Stimulated activated CD8-positive, alpha-beta memory T cell treated with anti-CD3 and anti-CD28 coated beads, Interleukin-12 subunit alpha, Interleukin-12 subunit beta, amount 100 ng/mL, for 24 hours (primary cell): ENCODE data around the gene UVRAG.
"Not testable (repeated sequence)": the region's sequence is repeated elsewhere in the genome, so short reads cannot be mapped to it uniquely, and the experiment has no call there.

Experiments used
- DNase-seq: peaks from one replicate; pipeline ENCODE4 v3.0.0-alpha.2; 2020; ENCODE audit errors: extremely low read depth

UVRAG gene

GRCh38 chr11:75845324-75845723 is 30.3 kb downstream of the UVRAG start:
- DNase-seq = no peak

DNA sequence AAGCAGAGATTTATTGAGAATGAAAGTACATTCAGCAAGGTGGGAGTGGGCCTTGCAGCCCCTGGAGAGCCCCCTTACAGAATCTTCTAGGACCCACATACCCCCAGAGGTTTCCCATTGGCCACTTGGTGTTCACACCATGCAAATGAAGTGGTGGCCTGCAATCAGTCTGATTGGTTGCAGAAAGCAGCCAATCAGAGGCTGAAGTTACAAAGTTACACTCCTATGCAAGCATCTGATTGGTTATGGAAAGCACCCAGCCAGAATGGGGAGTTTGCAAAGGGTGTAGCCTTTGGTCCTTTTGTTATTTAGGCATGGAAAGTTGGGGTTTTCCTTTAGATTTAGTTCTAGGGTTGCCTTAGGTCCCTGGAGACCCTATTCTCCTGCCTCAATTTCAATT is 34.9 kb downstream of the UVRAG start:
- no peak for DNase-seq

GRCh38 chr11:75850787-75851186 is 35.8 kb downstream of the UVRAG start:
- DNase-seq = no peak

DNA sequence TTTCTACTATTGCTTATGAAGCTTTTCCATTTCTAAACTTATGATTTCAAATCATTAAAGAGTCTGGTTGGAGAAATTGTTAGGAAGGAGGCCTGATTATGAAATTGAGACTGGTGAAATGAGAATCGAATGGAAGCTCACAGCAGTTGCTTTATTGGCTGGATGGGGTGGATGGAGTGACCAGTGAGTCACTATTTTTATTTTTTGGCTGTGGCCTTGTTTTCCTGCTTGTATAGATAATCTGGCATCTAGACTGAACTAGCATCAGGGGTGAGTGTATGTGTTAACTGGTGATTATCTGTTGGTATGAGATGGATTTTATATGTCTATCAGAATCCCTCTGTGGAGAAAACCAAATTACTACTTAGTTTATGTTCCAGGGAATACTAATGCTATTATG is 36.2 kb downstream of the UVRAG start:
- no peak for DNase-seq

DNA sequence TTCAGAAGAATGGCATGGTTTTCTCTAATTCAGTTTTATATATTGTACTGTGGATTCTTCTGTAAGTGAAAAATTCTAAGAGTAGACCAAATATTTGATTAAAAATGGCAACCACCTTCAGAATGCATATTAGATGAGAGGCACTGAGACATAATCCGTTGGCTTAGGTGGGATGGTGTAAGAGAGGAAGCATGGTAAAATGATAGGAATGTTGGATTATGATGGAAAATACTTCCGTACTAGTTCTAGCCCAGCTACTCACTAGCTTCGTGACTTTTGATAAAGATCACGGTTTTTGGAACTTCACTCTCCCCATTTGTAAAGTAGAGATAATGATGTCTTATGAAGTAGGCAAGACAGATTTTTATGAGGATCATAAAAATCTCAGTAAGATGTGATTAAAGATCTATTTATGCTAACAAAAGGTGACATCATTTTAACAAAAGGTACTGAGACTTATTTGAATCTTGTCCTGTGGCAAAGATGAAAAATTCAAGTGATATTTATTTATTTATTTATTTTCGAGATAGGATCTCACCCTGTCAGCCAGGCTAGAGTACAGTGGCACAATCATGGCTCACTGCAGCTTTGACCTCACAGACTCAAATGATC is 37.5 kb downstream of the UVRAG start:
- DNase-seq = no peak

GRCh38 chr11:75853563-75853962 is 38.6 kb downstream of the UVRAG start:
- not testable (repeated sequence) for DNase-seq

DNA sequence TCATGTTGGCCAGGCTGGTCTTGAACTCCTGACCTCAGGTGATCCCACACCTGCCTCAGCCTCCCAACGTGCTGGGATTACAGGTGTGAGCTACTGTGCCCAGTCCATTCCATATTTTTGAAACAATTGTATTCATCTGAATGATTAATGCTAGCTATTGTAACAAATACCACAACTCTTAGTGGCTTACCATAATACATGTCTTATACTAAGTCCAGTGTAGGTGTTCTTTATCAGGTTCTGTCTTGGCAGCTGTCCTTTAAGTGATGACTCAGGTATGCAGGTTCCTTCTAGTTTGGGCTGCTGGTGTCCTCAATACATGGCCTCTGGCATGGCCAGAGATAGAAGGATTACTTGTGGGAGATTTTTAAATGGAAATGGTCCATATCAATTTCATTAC is 39.0 kb downstream of the UVRAG start:
- DNase-seq = no peak

GRCh38 chr11:75855206-75855605 is 40.2 kb downstream of the UVRAG start:
- no peak for DNase-seq

- no peak for DNase-seq
Measured at GRCh38 chr11:75856912-75857311, 41.9 kb downstream of the UVRAG start.

DNA sequence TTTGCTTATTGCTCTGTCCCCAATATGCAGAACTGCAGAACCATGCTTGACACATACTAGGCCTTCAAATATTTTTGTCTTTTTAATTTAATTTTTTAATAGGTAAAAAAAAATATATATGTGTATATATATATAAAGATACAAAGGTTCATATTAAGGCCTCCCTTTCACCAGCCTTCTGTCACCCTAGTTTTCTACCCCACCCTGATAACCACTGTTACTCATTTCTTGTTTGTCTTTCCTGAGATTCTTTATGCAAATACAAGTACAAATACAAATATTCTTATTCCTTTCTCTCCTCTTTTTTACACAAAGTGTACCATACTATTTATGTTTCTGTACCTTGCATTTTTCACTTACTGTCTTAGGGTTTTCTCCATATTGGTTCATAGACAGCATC is 43.0 kb downstream of the UVRAG start:
- no peak for DNase-seq

- DNase-seq = no peak
Measured at GRCh38 chr11:75858613-75859012, 43.6 kb downstream of the UVRAG start.

GRCh38 chr11:75859614-75860013 is 44.6 kb downstream of the UVRAG start:
- DNase-seq = no peak

DNA sequence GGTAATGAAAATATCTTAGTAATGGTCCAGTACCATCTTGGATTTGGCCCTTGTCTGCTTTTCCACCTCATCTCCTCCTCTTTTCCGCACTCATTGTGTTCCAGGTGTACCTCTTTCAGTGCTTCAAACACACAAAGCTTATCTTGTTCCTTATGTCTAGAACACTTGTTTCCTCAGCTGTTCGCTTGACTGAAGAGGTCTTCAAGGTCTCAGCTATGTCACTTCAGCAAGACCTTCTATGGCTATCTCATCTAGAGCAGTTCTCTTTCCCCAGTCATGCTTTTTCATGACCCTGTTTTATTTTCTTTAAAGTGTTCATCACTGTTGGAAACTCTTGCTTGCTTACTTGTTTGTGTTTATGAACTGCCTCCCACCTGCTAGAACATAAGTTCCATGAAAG is 47.4 kb downstream of the UVRAG start:
- no peak for DNase-seq

DNA sequence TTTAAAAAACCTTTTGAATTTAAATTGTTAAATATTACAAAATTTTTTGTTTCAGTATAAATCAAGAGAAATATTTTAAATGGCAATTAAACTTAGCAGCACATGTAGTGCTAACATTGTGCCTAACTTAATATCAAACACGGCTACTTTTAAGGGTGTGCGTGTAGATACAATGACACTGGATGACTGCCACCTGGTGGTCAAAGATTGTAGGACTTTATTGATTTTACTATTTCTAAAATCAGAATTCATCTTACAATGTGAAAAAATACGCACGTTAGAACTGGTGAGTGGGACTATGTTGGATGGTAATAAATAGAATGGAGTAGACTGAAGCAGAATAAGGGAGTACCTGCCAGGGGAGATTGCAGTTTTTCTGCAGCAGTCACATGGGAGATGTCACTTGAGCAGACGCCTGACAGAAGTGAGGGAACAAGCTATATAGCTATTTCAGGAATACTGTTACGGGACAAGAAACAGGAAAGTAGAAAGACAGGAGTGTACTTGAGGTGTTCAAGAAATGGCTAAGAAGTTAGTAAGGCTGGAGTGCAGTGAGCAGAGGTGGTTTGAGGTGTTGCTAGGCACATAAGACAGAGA is 52.9 kb downstream of the UVRAG start:
- no peak for DNase-seq

GRCh38 chr11:75868990-75869389 is 54.0 kb downstream of the UVRAG start:
- no peak for DNase-seq

DNA sequence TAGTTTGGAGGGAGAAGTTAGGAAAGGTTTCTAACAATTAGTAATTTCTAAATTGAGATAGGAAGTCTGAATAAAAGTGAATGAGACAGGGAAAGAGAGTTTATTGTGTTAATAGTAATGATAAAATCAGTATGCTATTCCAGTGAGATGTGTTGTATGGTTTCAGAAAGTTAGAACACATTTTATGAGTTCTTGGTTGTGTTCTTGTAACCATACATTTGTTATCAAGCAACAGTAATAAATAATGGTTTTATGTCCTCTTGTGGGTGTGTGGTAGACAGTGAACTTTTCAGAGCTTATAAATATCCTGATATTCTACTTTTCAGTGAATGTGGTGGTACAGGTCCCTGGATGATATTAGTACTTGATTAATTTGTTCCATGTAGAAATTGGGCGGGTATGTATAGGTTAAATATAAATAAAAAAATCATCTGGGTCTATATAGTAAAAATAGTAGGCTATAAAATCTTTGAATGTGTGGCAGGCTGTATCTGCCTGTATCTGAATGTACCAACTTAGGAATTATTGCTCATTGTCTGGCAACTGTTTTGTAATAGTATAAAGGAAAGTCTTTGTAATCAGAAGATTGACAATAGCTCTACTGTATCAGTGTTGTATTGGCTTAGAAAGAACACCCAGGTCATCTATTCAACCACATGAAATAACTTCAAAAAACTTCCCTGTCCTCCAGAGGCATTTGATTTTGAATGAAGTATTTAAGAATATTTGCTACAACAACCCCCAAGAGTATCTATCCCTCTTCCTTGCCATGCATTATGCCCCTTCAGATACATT is 54.8 kb downstream of the UVRAG start:
- DNase-seq = no peak

GRCh38 chr11:75872887-75873416 is 57.9 kb downstream of the UVRAG start:
- no peak for DNase-seq

DNA sequence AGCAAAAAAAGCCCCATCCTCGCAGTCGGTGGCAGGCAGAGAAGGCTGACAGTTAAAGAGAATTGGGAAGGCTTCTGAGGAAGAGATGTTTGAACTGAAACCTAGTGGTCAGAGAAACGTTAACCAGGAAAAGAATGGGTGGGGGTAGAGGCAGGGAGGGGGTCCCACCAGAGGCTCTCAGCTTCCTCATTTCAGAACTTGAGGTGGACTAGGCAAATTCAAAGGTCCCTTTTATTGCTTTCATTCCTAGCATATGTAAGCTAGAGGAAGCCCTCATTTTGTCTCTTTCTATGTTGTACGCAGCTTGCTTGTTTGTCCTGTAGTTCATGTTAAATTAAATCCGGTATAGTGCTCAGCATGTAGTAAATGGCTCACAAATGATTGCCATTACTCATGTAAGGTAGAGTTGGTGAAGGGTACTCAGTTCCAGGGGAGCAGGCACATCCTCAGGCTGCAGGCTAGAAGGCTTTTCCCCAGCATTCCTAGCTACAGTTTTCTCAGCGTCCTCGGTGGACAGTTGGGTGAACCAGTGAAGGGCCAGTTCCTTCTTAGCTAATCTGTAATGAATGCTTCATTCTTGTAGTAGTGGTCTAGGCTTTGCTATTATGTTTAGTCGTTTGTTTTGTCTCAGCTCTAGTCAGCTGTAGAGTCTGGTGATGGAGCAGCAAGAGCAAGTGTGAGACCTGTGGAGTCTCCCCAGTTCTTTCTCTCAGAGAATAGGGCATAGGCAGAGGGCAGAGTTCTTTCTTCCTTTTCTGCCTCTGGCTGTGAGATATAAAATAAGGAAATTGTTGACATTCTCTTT is 58.6 kb downstream of the UVRAG start:
- no peak for DNase-seq

DNA sequence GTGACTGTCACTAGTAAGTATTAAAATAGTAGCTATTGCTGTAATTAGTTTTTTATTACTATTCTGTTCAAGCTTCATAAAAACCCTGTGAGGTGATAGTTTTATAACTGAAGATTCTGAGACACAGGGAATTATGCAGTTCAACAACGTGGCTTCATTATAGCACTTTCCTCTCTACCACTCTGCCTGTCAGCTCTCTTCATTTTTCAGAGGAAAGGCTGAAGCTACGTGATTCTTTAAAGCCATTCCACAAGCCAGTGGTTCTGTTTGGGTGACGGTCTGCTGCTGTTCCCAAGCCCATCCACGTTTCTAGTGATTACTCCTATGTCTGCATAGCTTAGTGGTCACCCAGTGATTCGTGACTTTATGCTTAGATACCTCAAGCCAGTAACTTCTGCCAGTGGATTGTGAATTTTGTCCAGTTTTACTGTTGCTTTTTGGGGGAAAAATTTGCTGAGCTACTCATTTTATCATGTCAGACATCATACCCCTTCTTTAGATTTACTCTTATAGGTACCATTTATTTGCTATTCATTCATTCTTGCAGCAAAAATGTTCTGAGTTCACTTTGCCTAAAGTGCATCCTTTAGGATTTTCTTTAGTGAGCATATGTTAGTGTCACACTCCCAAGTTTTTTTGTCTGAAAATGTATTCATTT is 59.8 kb downstream of the UVRAG start:
- no peak for DNase-seq

DNA sequence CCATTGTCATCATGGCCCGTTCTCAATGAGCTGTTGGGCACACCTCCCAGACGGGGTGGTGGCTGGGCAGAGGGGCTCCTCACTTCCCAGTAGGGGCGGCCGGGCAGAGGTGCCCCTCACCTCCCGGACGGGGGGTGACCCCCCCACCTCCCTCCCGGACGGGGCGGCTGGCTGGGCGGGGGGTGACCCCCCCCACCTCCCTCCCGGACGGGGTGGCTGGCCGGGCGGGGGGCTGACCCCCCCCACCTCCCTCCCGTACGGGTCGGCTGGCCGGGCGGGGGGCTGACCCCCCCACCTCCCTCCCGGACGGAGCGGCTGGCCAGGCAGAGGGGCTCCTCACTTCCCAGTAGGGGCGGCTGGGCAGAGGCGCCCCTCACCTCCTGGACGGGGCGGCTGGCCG is 62.3 kb downstream of the UVRAG start:
- not testable (repeated sequence) for DNase-seq

DNA sequence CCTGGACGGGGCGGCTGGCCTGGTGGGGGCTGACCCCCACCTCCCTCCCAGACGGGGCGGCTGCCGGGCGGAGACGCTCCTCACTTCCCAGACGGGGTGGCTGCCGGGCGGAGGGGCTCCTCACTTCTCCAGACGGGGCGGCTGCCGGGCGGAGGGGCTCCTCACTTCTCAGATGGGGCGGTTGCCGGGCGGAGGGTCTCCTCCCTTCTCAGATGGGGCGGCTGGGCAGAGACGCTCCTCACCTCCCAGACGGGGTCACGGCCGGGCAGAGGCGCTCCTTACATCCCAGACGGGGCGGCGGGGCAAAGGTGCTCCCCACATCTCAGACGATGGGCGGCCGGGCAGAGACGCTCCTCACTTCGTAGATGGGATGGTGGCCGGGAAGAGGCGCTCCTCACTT is 62.9 kb downstream of the UVRAG start:
- not testable (repeated sequence) for DNase-seq

DNA sequence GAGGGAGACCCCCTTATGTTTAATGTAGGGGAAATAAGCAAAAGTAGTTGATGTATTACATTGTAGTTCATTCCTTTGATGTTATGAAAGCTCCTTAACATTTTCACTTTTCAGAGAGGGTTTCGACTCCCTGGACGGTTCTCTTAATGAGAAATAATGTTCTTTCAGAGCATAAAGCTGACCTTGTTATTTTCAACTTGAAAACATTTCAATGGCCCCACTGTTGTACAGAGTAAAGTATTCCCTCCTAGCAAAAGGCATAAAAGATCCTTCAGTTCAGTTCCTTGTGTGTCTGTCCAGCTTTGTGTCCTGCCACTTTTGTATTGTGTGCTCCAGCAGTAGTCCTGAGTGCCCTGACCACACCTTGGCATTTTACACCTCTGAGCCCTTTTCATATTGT is 63.9 kb downstream of the UVRAG start:
- no peak for DNase-seq
